HL-60 (cell line): ENCODE data around the gene ZNF442.
"Not testable (repeated sequence)": the region's sequence is repeated elsewhere in the genome, so short reads cannot be mapped to it uniquely, and the experiment has no call there.

Experiments used
- DNase-seq, 2 experiments: peaks; one replicate each; pipeline ENCODE4 v3.0.0-alpha.2; 2010 to 2020; ENCODE audit warnings: low read depth in 1 of 2, low spot score in 1 of 2
- H3K27ac ChIP-seq: fragments of 250-450 bp; sonication (Bioruptor Pico); replicated peaks from 2 replicates; pipeline ENCODE4 v1.5.1; 2020; ENCODE audit warnings: mild to moderate bottlenecking, moderate library complexity
- H3K27me3 ChIP-seq: fragments of 250-450 bp; sonication (Bioruptor Pico); 2 replicates; pipeline ENCODE4 v1.5.1; 2021; ENCODE audit warnings: mild to moderate bottlenecking, moderate library complexity; ENCODE audit not compliant: insufficient read depth, poor library complexity, severe bottlenecking
- H3K4me3 ChIP-seq: replicated peaks from 2 replicates; pipeline ENCODE4 v1.5.1; 2011; ENCODE audit warnings: mild to moderate bottlenecking, control low read depth, low read length; ENCODE audit not compliant: insufficient read depth
- GABPA ChIP-seq: IDR thresholded peaks from 2 replicates; pipeline ENCODE4 v1.6.1; 2012; ENCODE audit warnings: low read depth
- POLR2AphosphoS5 ChIP-seq: IDR thresholded peaks from 2 replicates; pipeline ENCODE4 v1.6.1; 2012; ENCODE audit warnings: low read depth
- SPI1 ChIP-seq: IDR thresholded peaks from 2 replicates; pipeline ENCODE4 v1.6.1; 2012; ENCODE audit warnings: low read depth, mild to moderate bottlenecking, borderline replicate concordance
- TF ChIP-seq, protein P1 (sequence below): IDR thresholded peaks from 2 replicates; pipeline ENCODE4 v1.6.1; 2012; ENCODE audit warnings: low read depth; ENCODE audit not compliant: insufficient replicate concordance
- TF ChIP-seq, protein P2 (sequence below): IDR thresholded peaks from one replicate; pipeline ENCODE4 v1.5.1; 2011; ENCODE audit warnings: low read length, control low read depth, inconsistent platforms; ENCODE audit not compliant: insufficient read depth

Gene ZNF442

GRCh38 chr19:12374026-12374425, 8.5 kb upstream of the ZNF442 start:
- Histone ChIP-seq H3K27me3 (no peaks in the 10 kb centered on the region), H3K27ac (no peak overlapping the region), H3K4me3 (no peak overlapping the region)
- no peak for DNase-seq
- TF ChIP-seq, protein P1, sequence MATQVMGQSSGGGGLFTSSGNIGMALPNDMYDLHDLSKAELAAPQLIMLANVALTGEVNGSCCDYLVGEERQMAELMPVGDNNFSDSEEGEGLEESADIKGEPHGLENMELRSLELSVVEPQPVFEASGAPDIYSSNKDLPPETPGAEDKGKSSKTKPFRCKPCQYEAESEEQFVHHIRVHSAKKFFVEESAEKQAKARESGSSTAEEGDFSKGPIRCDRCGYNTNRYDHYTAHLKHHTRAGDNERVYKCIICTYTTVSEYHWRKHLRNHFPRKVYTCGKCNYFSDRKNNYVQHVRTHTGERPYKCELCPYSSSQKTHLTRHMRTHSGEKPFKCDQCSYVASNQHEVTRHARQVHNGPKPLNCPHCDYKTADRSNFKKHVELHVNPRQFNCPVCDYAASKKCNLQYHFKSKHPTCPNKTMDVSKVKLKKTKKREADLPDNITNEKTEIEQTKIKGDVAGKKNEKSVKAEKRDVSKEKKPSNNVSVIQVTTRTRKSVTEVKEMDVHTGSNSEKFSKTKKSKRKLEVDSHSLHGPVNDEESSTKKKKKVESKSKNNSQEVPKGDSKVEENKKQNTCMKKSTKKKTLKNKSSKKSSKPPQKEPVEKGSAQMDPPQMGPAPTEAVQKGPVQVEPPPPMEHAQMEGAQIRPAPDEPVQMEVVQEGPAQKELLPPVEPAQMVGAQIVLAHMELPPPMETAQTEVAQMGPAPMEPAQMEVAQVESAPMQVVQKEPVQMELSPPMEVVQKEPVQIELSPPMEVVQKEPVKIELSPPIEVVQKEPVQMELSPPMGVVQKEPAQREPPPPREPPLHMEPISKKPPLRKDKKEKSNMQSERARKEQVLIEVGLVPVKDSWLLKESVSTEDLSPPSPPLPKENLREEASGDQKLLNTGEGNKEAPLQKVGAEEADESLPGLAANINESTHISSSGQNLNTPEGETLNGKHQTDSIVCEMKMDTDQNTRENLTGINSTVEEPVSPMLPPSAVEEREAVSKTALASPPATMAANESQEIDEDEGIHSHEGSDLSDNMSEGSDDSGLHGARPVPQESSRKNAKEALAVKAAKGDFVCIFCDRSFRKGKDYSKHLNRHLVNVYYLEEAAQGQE = no peak
- TF ChIP-seq SPI1 = no peak
- TF ChIP-seq, protein P2, sequence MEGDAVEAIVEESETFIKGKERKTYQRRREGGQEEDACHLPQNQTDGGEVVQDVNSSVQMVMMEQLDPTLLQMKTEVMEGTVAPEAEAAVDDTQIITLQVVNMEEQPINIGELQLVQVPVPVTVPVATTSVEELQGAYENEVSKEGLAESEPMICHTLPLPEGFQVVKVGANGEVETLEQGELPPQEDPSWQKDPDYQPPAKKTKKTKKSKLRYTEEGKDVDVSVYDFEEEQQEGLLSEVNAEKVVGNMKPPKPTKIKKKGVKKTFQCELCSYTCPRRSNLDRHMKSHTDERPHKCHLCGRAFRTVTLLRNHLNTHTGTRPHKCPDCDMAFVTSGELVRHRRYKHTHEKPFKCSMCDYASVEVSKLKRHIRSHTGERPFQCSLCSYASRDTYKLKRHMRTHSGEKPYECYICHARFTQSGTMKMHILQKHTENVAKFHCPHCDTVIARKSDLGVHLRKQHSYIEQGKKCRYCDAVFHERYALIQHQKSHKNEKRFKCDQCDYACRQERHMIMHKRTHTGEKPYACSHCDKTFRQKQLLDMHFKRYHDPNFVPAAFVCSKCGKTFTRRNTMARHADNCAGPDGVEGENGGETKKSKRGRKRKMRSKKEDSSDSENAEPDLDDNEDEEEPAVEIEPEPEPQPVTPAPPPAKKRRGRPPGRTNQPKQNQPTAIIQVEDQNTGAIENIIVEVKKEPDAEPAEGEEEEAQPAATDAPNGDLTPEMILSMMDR = no peak
- TF ChIP-seq GABPA = no peak
- no peak for TF ChIP-seq POLR2AphosphoS5

DNA sequence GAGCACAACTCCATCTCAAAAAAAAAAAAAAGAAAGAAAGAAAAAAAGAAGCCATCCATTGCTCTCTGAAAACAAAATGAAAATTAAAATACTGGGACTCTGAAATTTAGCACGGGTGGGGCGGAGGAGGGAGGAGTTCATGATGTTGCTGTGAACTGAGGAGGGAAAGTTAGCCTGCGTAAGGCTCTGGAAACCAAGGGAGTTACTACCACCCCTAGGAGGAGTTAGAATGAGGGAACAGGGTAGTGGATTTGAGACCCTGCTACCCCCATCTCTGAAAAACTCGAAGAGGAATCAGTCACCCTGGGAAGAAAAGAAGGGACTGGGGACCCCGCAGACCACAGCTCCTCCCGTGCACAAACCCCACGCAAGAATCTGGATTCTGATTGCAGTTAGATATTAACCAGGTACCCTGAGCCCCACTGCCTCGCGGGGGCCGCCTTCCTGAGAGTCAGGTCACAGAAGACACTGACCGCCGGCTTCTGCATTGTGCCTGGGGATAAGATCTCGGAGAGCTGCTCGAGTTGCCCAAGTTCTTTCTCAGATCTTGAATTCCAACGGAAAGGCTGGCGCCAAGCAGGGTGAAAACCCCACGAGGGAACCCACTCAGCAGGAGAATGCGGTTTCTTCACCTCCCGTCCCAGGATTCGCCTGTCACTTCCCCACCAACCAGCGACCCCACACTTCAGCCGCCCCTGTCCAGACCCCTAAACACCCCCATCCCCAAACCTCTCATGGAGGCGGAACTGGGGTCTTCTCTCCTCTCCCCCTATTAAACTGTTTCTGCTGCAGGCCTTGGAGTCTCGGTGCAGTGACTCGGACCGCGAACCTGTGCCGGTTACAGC, 870 bp downstream of the ZNF442 start:
- TF ChIP-seq, protein P1 = no peak
- TF ChIP-seq POLR2AphosphoS5 (no peak), SPI1 (no peak), GABPA (no peak)
- TF ChIP-seq, protein P2 = no peak
- peak in 1 of 2 experiments; percentile 2 for DNase-seq
- Histone ChIP-seq H3K27me3 (no peaks in the 10 kb centered on the region), H3K4me3 (peak overlapping the region; percentile 10; the same call in 1 of the 2 replicates), H3K27ac (peak overlapping the region; percentile 43)

DNA sequence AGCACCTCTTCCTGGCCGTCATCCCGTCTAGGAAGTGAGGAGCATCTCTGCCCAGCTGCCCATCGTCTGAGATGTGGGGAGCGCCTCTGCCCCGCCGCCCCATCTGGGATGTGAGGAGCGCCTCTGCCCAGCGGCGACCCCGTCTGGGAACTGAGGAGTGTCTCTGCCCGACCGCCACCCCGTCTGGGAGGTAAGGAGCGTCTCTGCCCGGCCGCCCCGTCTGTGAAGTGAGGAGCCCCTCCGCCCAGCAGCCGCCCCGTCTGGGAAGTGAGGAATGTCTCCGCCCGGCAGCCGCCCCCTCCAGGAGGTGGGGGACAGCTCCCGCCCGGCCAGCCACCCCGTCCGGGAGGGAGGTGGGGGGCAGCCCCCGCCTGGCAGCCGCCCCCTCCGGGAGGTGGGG, 3.2 kb downstream of the ZNF442 start:
- H3K27me3 ChIP-seq, H3K27ac ChIP-seq, H3K4me3 ChIP-seq, DNase-seq: not testable (repeated sequence)

- TF ChIP-seq, protein P2 = no peak
- H3K27ac ChIP-seq = no peak overlapping the region
- H3K4me3 ChIP-seq = no peak overlapping the region
- H3K27me3 ChIP-seq = no peaks in the 10 kb centered on the region
- DNase-seq = no peak
Measured at GRCh38 chr19:12353375-12353774, 12.1 kb downstream of the ZNF442 start.
